ENCODE results near the gene PDE6A.

- TF ChIP-seq EZH2phosphoT487 (IDR thresholded peaks at IDR 0.05; ENCODE audit: insufficient read depth, low read depth) (no peak), EZH2 (IDR thresholded peaks at IDR 0.05; ENCODE audit: insufficient read depth, poor library complexity, severe bottlenecking) (no peak)
These were observed 16.6 kb upstream of the PDE6A start for GRCh38 chr5:149961186-149961685.
